Measurements from ENCODE around the gene TMOD2.

TMOD2 gene

GRCh38 chr15:51853998-51854397 lies 102.6 kb downstream of the TMOD2 start:
- TF ChIP-seq CTCF (IDR thresholded peaks at IDR 0.05; ENCODE audit: control extremely low read depth, extremely low read depth, low read depth, missing control alignments) = no peak
- CTCF ChIA-PET = interaction anchor here (1.3 to 6.3 kb wide), 6 partner anchors 10 to 127 kb away, joined by 3 to 26 read pairs (median 7); no protein-coding TSS in a partner anchor
- POLR2A ChIA-PET = interaction anchor here (0.7 kb wide), 1 partner anchor 27 kb away, joined by 5 read pairs; no protein-coding TSS in a partner anchor
- no peak for DNase-seq (ENCODE audit: extremely low spot score)

- TF ChIP-seq CTCF (IDR thresholded peaks at IDR 0.05; ENCODE audit: control extremely low read depth, extremely low read depth, low read depth, missing control alignments) = no peak
- ChIA-PET POLR2A (no interaction called here), CTCF (interaction anchor here (1.2 to 6.3 kb wide), 8 partner anchors 9 to 146 kb away, joined by 3 to 26 read pairs (median 4); no protein-coding TSS in a partner anchor)
- no peak for DNase-seq (ENCODE audit: extremely low spot score)
Measured at GRCh38 chr15:51855612-51856011, 104.2 kb downstream of the TMOD2 start.

DNA sequence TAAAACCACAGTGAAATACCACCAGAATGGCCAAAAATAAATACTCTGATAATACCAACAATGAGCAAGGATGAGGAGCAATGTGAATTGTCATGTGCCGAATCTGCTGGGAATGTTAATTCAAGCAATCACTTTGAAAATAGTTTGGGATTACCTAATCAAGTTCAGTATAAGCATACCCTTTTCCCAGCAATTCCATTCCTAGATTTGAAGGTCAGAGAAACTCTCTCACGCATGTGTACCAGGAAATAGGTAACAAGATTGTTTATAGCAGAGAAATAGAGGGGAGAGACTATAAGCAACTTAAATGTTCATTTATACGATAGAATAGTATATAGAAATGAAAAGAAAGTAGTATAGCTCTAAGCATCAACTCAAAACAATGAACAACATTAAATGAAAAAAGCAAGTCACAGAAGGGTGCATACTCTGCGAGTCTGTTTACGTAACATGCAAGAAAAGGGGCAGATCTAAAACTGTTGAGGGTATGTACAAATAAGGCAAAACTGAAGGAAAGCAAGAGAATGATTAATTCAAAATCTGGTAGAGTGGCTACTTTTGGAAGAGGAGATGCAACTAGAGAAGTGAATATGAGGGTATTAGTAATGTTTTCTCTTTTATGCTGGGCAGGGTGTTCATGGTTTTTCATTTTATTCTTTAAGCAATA lies 105.5 kb downstream of the TMOD2 start:
- DNase-seq (ENCODE audit: extremely low spot score) = no peak
- no peak for TF ChIP-seq CTCF (IDR thresholded peaks at IDR 0.05; ENCODE audit: control extremely low read depth, extremely low read depth, low read depth, missing control alignments)
- ChIA-PET POLR2A (no interaction called here), CTCF (interaction anchor here (1.2 to 6.3 kb wide), 8 partner anchors 13 to 145 kb away, joined by 3 to 26 read pairs (median 4); no protein-coding TSS in a partner anchor)

DNA sequence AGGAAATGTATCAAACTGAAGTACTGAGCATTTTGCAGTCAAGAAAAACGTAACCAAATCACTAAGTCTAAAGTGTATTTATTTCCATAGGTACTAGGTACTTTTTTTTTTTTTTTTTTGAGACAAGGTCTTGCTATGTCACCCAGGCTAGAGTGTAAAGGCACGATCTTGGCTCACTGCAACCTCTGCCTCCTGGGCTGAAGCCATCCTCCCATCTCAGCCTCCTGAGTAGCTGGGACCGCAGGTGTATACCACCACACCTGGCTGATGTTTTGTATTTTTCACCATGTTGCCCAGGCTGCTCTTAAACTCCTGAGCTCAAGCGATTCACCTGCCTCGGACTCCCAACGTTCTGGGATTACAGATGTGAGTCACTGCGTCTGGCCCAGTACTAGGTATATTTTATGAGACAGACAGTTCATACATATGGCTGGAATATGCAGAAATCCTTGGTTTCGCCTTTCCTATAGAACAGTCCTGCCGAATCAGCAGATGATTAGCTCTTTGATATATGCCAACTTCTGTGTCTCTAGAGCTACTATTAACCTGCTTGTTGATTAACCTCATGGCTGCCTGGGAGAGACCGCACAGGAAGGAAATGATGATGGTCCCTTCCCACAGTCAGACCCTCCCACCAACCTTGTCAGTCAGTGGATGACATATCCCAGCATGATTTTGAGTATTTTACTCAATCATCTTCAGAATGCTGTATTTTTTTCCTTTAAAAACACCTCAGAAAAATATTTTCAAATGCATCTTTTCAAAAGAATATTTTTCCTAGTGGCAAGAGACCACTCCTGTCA lies 110.4 kb downstream of the TMOD2 start:
- ChIA-PET POLR2A (interaction anchor here (0.6 kb wide), 1 partner anchor 242 kb away, joined by 6 read pairs; no protein-coding TSS in a partner anchor), CTCF (interaction anchor here (0.6 to 1.8 kb wide), 4 partner anchors 10 to 70 kb away, joined by 3 to 4 read pairs (median 3); no protein-coding TSS in a partner anchor)
- no peak for DNase-seq (ENCODE audit: extremely low spot score)
- no peak for TF ChIP-seq CTCF (IDR thresholded peaks at IDR 0.05; ENCODE audit: control extremely low read depth, extremely low read depth, low read depth, missing control alignments)

DNA sequence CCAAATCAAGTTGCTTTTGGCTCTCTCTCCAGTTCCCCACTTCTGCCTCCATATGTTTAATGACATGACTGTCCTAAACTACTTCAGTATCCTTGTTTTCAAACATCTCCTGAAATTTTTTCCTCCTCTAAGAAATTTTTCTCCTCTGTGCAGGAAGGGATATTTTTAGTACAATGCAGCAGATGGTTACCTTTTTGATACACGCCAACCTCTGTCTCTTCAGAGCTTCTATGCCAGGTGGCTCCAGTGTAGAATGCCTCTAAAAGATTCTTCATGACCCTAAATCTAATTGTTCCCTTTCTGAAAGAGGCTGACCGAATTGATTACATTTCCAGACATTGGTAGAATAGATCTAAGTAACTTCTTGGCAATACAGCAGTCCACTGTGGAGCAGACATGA lies 111.7 kb downstream of the TMOD2 start:
- TF ChIP-seq CTCF (IDR thresholded peaks at IDR 0.05; ENCODE audit: control extremely low read depth, extremely low read depth, low read depth, missing control alignments) = no peak
- DNase-seq (ENCODE audit: extremely low spot score) = no peak
- CTCF ChIA-PET = interaction anchor here (0.8 to 1.8 kb wide), 3 partner anchors 11 to 20 kb away, joined by 3 to 4 read pairs (median 4); no protein-coding TSS in a partner anchor
- POLR2A ChIA-PET = no interaction called here

- ChIA-PET POLR2A (no interaction called here), CTCF (interaction anchor here (1.3 to 2.5 kb wide), 4 partner anchors 10 to 25 kb away, joined by 4 to 9 read pairs (median 4); no protein-coding TSS in a partner anchor)
- no peak for TF ChIP-seq CTCF (IDR thresholded peaks at IDR 0.05; ENCODE audit: control extremely low read depth, extremely low read depth, low read depth, missing control alignments)
- no peak for DNase-seq (ENCODE audit: extremely low spot score)
Measured at GRCh38 chr15:51864408-51865056, 113.1 kb downstream of the TMOD2 start.

All from GM10248 (cell line).